Measurements from ENCODE around the gene TCP11X2. TPM values are rescaled to one million over a fixed set of nuclear protein-coding genes. Genes with fewer than 3 reads are reported as not detected.
"Not testable (repeated sequence)": the region's sequence is repeated elsewhere in the genome, so short reads cannot be mapped to it uniquely, and the experiment has no call there.

Gene TCP11X2
- total and polyA plus RNA-seq, 8 donors = 0.54 TPM; not detected in 7

- TF ChIP-seq CTCF (IDR thresholded peaks at IDR 0.05) = no peak
- H3K36me3 ChIP-seq = no peaks in the 10 kb centered on the region
- ATAC-seq (no peak), FAIRE-seq (peak; percentile 80), DNase-seq (no peak)
- H3K27me3 ChIP-seq = peaks cover 0 to 8% (median 0%) of the 10 kb centered on the region in 4 donors
- no peaks in the 10 kb centered on the region for H3K4me1 ChIP-seq
- no peaks in the 10 kb centered on the region for H3K9me3 ChIP-seq
- no peak overlapping the region for H3K4me3 ChIP-seq
- intact Hi-C loops (cut with DNase I) = no loop called here
- no peak overlapping the region for H3K27ac ChIP-seq
Observed at GRCh38 chrX:102491766-102492165, 20.2 kb upstream of the TCP11X2 start.

- DNase-seq; FAIRE-seq; H3K4me1 ChIP-seq; intact Hi-C loops (cut with DNase I); H3K36me3 ChIP-seq; H3K27me3 ChIP-seq; H3K4me3 ChIP-seq; H3K27ac ChIP-seq; H3K9me3 ChIP-seq: not testable (repeated sequence)
- ATAC-seq = peak in 3 of 4 donors; percentile 76 to 79 (median 77)
- WGBS, 2 donors = 24 to 48% methylated on average over 2 of the region's 5 CpGs
Observed at GRCh38 chrX:102478765-102479164, 7.2 kb upstream of the TCP11X2 start.

GRCh38 chrX:102470215-102470614 is 1.4 kb downstream of the TCP11X2 start:
- H3K9me3 ChIP-seq; H3K27me3 ChIP-seq; DNase-seq; H3K36me3 ChIP-seq; intact Hi-C loops (cut with DNase I); H3K4me3 ChIP-seq; H3K4me1 ChIP-seq; H3K27ac ChIP-seq: not testable (repeated sequence)
- no CpG with 5 or more reads among the region's 3 CpGs for WGBS, 2 donors
- FAIRE-seq (peak; percentile 96), ATAC-seq (peak in 3 of 4 donors; percentile 44 to 51 (median 50))

- WGBS, 2 donors = no CpG with 5 or more reads among the region's 4 CpGs
- not testable (repeated sequence) for FAIRE-seq, ATAC-seq
Observed at GRCh38 chrX:102458615-102459014, 13.0 kb downstream of the TCP11X2 start.

GRCh38 chrX:102439908-102440307 is 31.7 kb downstream of the TCP11X2 start, which contains the start of gene NXF2B:
Gene NXF2B (minus strand): TSS chrX:102440008. CDS start chrX:102380036, 59,972 bp downstream.
- H3K27ac ChIP-seq; DNase-seq; H3K27me3 ChIP-seq; H3K4me1 ChIP-seq; H3K36me3 ChIP-seq; FAIRE-seq; H3K4me3 ChIP-seq; H3K9me3 ChIP-seq; intact Hi-C loops (cut with DNase I); ATAC-seq: not testable (repeated sequence)
- no CpG with 5 or more reads among the region's 11 CpGs for WGBS, 2 donors

More at GRCh38 chrX:102458615-102459014, 13.0 kb downstream of the TCP11X2 start:
- DNase-seq; H3K36me3 ChIP-seq; H3K27me3 ChIP-seq; H3K4me3 ChIP-seq; H3K9me3 ChIP-seq; intact Hi-C loops (cut with DNase I); H3K4me1 ChIP-seq; H3K27ac ChIP-seq: not testable (repeated sequence)

GRCh38 chrX:102414493-102414892 is 57.1 kb downstream of the TCP11X2 start:
- FAIRE-seq; DNase-seq; H3K27me3 ChIP-seq; H3K9me3 ChIP-seq; H3K27ac ChIP-seq; ATAC-seq; intact Hi-C loops (cut with DNase I); H3K36me3 ChIP-seq; H3K4me3 ChIP-seq; H3K4me1 ChIP-seq: not testable (repeated sequence)
- no CpG with 5 or more reads among the region's 4 CpGs for WGBS, 2 donors

Other genes starting within 250 kb of the TCP11X2 start
- not detected for gene NXF2, start 224.6 kb downstream of the TCP11X2 start, total RNA-seq
- gene NXF2, start 224.6 kb downstream of the TCP11X2 start, polyA plus RNA-seq = under 1 TPM in 1 of 2 donors, not detected in 1; 0.11 TPM
- gene NXF2B, start 31.8 kb downstream of the TCP11X2 start, total RNA-seq = not detected
- 1 to 10 TPM in 1 of 2 donors, under 1 TPM in 1; 0.23 to 2.0 TPM for gene NXF2B, start 31.8 kb downstream of the TCP11X2 start, polyA plus RNA-seq
- under 1 TPM in 2 of 6 donors, not detected in 4; 0.31 to 0.42 TPM for gene TMSB15A, start 44.9 kb upstream of the TCP11X2 start, total RNA-seq
- gene TMSB15A, start 44.9 kb upstream of the TCP11X2 start, polyA plus RNA-seq = 1 to 10 TPM in 1 of 2 donors, under 1 TPM in 1; 0.42 to 2.0 TPM
- gene ARMCX5, start 127.7 kb upstream of the TCP11X2 start, total RNA-seq = 10 to 100 TPM in 1 of 6 donors, 1 to 10 TPM in 5; 6.1 to 10.4 (median 8.0) TPM
- gene ARMCX5, start 127.7 kb upstream of the TCP11X2 start, polyA plus RNA-seq = 1 to 10 TPM; 5.5 to 9.8 TPM
- gene GPRASP1, start 179.7 kb upstream of the TCP11X2 start, total RNA-seq = 1 to 10 TPM; 1.4 to 4.0 (median 3.1) TPM
- gene GPRASP1, start 179.7 kb upstream of the TCP11X2 start, polyA plus RNA-seq = 10 to 100 TPM in 1 of 2 donors, 1 to 10 TPM in 1; 6.6 to 15.8 TPM
- gene GPRASP2, start 240.6 kb upstream of the TCP11X2 start, total RNA-seq = 1 to 10 TPM; 4.9 to 8.3 (median 6.8) TPM
- 10 to 100 TPM in 1 of 2 donors, 1 to 10 TPM in 1; 4.2 to 13.3 TPM for gene GPRASP2, start 240.6 kb upstream of the TCP11X2 start, polyA plus RNA-seq
- gene GPRASP3, start 248.9 kb upstream of the TCP11X2 start, total RNA-seq = 1 to 10 TPM; 1.8 to 3.6 (median 2.8) TPM
- gene GPRASP3, start 248.9 kb upstream of the TCP11X2 start, polyA plus RNA-seq = 1 to 10 TPM in 1 of 2 donors, under 1 TPM in 1; 0.57 to 1.7 TPM